ENCODE measurements around the gene PLIN4. TPM values are rescaled to one million over a fixed set of nuclear protein-coding genes. Genes with fewer than 3 reads are reported as not detected.

The PLIN4 gene
- total RNA-seq, 1 experiment from 2014 or later, result 0.34 TPM

DNA sequence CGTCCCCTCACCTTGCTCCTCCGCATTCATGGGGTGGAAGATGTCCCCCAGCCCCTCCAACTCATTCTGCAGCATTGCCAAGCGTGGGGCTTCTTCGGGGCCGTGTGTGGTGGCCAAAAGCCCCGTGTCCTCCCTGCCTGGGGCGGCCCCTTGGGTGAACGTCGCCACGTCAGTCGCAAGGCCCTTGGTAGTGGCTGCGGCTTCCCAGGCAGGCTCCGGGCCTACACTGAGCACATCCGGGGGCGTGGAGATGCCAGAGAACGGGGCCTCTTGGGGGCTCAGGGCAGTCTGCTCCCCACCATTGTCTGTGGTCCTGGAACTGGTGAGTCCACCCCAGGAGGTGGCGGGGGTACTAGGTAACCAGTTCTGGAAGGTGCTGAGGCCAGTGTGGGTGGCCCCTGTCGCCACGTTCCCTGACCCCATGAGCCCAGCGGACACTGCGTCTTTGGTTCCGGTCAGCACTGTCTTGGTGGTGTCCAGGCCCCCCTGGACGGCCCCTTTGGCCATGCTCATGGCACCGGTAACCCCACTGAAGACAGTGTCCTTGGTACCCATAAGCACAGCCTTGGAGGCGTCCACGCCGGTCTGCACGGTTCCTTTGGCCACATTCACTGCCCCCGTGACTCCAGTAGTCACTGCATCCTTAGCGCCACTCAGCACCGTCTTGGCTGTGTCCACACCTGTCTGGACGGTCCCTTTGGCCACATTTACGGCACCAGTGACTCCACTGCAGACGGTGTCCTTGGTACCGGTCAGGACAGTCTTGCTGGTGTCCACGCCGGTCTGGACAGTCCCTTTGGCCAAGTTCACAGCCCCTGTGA, 7.6 kb downstream of the PLIN4 start:
- in situ Hi-C loops (cut with HindIII; ENCODE audit: low sequenced_read_pairs), result no loop called here
- no peak for DNase-seq (ENCODE audit: low spot score)

DNA sequence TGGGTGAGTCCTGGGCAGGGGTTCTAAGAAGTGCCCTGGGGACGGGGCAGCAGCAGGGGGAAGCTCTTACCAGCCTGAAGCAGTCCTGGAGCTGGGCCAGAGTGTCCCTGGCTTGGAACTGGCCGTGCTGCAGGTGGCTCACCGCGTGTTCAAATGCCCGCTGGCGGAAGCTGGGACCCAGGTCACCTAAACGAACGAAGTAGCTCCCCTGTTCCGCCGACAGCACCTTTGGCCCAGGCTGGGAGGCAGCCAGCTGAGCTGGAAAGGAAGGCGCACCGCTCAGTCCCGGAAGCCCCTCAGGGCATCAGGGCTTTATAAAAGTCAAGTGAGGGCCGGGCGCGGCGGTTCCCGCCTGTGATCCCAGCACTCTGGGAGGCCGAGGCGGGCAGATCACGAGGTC, 9.6 kb downstream of the PLIN4 start:
- in situ Hi-C loops (cut with HindIII; ENCODE audit: low sequenced_read_pairs), result no loop called here
- DNase-seq (ENCODE audit: low spot score), result no peak

DNA sequence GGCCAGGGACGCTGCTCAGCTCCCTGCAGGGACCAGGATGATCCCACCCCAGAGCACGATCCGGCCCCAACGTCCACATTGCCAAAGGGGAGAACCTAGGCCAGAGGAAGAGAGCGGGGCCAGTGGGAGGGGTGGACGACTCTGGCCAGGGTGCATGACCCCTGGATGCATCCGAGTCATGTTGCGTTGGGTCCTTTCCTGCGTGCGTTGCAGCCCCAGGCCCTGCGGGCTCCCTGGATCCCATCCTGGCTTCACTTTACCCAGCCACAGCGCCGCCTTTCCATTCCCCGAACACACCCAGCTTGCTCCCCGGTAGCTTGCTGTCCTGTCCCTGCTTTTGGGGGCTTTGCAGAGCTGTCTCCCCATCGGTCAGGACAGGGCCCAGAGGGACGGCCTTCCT, 10.5 kb downstream of the PLIN4 start:
- DNase-seq (ENCODE audit: low spot score), result no peak
- in situ Hi-C loops (cut with HindIII; ENCODE audit: low sequenced_read_pairs), result no loop called here

DNA sequence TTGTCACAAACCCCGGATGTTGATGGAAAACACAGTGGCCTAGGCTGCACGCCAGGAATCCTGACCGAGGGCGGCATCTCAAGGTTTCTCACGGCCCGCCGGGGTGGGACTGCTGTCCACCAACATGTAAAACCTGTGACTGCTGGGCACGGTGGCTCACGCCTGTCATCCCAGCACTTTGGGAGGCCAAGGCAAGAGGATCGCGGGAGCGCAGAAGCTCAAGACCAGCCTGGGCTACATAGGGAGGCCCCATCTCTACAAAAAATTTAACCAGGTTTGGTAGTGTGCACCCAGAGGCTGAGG, 11.2 kb downstream of the PLIN4 start:
- no peak for DNase-seq (ENCODE audit: low spot score)
- in situ Hi-C loops (cut with HindIII; ENCODE audit: low sequenced_read_pairs), result no loop called here

DNA sequence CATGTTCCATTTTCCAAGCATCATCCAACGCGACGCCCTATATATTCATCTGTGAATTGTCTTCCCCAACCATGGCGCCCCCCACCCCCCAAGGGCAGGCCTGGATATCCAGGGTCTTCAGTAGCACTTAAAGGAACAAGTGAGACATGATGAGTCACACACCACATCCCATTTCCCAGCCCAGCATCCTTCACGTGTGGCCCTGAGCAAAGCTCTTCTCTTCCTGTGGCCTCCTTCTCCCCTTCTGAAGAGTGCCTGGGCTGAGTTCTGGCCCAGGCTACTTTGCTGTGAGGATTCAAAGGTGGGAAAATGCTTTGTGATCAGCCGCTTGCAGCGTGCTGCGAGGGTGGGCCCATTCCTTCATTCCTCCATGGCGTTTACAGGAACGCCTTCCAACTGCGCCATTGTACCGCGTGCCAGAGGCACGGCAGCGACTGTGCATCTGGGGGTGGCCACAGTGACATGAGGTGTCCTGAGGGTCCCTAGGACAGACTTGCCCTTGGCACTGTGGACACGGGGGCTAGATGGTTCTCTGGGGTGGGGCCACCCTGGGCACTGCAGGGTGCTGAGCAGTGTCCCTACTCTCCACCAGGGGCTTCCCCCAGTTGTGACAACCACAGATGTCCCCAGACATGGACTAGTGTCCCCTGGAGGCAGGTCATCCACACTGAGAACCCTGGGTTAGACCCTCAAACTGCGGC, 11.7 kb downstream of the PLIN4 start:
- in situ Hi-C loops (cut with HindIII; ENCODE audit: low sequenced_read_pairs), result no loop called here
- DNase-seq (ENCODE audit: low spot score), result no peak

DNA sequence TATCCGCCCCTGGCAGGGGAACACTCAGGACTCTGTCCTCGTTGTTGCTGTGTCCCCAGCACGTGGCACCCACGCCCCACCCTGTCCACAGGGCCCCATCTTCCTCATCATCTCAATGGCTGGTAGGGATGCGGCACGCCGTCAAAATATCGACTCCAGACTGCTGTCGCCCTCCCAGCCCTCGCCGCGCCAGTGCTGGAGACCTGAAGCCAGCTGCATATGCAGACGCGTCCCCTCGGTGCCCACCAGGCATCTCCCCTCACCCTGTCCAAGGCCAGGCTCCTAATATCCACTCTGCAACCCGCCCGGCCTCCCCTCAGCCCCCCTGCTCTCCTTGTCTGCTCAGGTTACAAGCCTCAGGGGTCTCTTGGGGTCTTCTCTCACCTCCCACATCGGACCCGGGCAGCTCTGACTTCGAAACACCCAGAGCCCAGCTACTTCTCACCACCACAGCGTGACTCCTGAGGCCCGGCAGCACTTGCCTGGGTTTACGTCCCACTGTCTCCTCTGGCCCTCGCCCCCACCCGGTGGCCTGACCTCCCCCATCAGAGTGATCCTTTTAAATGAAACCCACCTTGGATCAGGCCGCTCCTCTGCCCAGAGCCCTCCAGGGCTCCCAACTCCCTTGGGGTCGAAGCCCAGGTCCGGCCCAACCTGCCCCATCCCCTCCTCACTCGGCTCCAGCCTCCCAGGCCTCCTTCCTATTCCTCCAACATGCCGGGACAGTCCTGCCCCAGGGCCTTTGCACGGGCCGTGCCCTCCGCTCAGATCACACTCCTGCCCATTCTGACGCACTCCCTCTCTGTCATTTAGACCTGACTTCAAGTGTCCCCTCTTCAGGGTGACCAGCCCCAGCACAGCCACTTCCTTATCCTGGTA, 12.5 kb downstream of the PLIN4 start:
- in situ Hi-C loops (cut with HindIII; ENCODE audit: low sequenced_read_pairs), result no loop called here

DNA sequence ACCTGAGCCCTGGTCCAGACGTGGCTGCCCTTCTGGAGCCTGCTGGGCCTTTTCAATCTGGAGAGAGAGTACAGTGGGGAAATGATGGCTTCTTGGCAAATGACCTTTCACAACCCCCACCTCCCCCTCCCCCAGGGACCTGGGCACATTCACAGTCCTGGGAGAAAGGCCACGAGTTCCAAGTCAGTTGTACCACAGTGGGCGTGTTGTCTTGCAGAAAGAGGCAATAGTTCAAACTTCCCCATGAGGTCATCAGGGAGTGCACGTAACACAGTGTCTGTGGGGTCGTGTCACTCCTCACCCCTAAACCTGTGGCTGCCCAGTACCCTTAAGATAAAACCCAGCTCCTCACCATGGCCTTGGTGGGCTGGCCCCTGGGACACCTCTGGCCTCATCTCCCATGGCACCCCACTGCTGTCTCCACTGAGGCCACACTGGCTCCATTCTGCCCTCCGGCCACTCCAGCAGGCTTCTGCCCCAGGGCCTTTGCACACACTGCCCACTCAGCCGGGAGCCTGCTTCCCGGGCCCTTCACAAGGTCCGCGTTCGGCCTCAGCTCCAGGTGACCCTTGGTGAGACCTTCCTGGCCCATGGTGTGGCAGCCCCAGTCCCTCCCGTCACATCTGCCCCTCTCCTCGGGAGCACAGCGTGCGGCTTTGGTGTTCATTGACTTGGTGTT, 13.3 kb downstream of the PLIN4 start:
- in situ Hi-C loops (cut with HindIII; ENCODE audit: low sequenced_read_pairs), result no loop called here
- DNase-seq (ENCODE audit: low spot score), result no peak

More for the DNA sequence above, 12.5 kb downstream of the PLIN4 start:
- DNase-seq (ENCODE audit: low spot score), result no peak

DNA sequence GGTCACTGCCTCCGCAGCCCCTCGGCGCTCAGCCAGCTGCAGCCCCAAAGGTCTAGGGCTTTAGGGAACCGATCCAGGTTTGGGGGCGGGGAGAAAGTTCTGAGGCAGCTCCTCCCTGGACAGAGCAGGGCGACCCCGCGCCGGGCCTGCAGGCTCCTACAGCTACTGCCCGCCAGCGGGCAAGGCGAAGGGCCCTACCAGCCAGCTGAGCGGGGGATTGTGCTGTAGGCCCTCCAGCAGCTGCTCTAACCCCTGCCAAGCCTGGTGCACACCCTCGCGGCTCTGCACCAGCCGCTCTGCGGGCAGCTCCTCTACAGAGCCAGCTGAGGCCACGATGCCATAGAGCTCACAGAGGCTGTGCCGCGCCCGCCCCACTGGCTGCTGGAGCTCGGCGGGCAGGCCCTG, 14.0 kb downstream of the PLIN4 start:
- in situ Hi-C loops (cut with HindIII; ENCODE audit: low sequenced_read_pairs), result no loop called here
- DNase-seq (ENCODE audit: low spot score), result no peak

DNA sequence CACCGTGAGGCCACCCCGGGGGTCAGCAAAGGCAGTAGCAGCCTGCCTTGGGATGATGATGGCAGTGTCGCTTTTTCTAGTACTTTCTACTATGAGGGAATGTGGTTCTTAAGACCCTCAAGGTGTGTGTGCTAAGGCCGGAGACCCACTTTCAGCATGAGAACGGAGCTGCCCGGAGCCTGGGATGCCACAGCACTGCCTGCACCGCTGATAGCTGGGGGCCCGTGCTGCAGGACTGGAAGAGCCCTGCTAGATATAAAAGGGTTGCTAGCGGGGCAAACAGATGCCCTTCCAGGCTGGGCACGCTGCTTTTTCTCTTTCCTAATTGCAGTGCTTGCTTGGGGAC, 14.5 kb downstream of the PLIN4 start:
- no peak for DNase-seq (ENCODE audit: low spot score)
- in situ Hi-C loops (cut with HindIII; ENCODE audit: low sequenced_read_pairs), result no loop called here

DNA sequence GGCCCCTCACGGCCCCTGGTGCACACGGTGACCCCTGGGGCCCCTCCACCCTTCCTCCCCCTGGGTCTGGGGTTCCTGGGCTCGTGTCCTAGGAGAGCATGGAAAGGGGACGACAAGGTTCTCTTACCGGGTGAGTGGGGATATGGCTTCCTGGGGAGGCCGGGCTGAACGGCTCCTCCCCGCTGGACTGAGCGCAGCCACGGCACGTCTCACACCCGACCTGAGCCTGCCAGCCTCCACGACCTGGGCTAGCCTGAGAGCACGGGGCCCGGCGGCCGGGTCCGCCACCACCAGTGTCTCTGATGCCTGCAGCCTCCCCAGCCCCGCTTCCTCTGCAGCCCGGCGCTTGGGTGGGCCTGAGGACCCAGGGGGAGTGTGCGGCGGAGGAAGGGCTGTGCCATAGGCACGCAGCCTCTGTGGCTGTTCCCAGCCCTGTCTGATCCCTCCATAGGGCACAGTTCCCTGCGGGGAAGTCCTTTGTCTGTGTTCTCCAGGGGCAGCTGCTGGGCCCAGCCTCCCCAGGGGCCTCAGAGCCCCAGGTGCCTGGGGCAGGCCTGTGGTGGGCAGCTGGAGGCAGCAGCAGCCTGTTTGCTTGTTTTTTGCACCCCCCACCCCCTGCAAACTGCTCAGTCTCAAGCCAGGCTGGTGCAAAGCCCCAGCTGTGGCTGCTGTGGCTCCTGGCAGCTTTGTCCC, 15.0 kb downstream of the PLIN4 start:
- in situ Hi-C loops (cut with HindIII; ENCODE audit: low sequenced_read_pairs), result no loop called here
- no peak for DNase-seq (ENCODE audit: low spot score)

DNA sequence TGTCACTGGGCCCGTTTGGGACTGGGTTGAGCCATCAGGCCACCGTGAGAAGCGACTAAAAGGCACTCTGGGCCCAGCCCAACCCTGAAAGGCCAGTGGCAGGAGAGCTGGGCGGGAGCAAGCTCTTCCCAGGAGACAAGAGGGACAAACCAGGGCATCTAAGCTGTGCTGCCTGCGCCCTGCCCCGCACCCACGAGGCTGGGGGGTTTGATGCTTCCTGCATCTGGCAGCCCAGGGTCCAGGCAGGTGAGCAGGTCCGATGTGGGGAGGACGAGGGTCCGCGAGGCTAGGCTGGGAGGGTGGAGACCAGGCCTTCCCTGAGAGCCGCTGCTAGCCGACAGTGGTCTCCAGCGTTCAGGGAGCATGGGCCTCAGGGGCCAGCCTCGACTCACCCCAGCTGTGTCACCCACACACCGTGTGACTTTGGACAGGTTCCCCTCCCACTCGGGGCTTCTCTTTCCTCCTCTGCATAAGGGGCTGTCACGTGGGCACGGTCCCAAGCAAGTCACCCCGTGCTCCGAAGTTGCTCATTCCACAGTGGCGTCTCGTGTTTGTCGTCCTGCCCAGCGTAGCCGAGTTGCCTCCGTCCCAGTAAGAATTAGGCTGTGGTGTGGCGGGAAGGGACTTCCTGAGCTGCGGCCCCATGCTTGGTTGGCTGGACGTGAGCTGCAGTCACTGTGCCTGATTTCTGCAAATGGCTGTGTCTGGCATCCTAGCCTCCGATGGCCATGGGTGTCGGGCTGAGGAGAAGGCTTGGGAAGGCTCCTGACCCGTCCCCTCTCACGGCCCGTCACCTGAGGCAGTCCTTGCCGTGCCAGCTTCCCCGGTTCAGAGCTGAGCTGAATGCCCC, 15.8 kb downstream of the PLIN4 start:
- no peak for DNase-seq (ENCODE audit: low spot score)
- in situ Hi-C loops (cut with HindIII; ENCODE audit: low sequenced_read_pairs), result no loop called here

DNA sequence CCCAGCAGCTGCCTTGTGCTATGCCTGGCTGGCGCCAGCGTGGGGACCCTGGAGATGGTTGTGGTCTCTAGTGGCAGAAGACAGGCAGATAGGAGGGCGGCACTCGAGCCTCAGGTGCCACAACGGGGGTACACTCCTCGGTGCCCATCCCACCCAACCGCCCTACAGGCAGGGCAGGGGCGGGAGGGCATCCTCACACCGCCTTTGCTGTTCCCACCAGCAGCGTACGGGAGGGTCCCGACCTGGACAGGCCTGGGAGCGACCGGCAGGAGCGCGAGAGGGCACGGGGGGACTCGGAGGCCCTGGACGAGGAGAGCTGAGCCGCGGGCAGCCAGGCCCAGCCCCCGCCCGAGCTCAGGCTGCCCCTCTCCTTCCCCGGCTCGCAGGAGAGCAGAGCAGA, 16.6 kb downstream of the PLIN4 start:
- no peak for DNase-seq (ENCODE audit: low spot score)
- in situ Hi-C loops (cut with HindIII; ENCODE audit: low sequenced_read_pairs), result no loop called here

DNA sequence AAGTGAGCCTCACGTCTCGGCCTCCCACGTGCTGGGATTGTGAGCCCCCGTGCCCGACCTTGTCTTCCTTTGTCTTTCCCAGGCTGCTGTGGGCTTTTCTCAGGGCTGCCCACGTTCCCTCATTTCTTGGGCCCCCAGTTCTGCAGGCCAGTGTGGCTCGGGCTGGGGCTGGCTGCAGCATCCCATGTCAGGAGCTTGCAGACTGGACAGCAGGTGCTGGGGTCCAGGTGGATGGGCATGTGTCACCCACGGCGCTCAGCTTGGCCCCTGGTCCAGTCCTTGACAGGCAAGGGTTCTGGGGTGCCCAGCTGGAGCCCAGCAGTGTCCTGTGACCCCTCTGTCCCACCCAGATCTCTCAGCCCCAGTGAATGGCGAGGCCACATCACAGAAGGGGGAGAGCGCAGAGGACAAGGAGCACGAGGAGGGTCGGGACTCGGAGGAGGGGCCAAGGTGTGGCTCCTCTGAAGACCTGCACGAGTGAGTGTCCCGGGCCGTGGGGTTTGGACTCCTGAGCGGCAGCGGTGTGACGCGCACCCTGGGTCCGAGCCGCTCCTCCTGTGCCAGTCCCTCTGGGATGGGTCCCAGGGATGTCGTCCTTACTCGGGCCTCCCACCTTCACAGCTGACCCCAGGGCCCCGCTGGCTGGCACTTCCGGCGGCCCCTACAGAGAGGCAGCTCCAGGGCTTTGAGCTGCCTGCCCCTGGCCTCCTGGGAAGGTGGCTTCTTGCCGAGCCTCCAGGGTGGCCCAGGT, 17.3 kb downstream of the PLIN4 start:
- no peak for DNase-seq (ENCODE audit: low spot score)
- in situ Hi-C loops (cut with HindIII; ENCODE audit: low sequenced_read_pairs), result no loop called here

DNA sequence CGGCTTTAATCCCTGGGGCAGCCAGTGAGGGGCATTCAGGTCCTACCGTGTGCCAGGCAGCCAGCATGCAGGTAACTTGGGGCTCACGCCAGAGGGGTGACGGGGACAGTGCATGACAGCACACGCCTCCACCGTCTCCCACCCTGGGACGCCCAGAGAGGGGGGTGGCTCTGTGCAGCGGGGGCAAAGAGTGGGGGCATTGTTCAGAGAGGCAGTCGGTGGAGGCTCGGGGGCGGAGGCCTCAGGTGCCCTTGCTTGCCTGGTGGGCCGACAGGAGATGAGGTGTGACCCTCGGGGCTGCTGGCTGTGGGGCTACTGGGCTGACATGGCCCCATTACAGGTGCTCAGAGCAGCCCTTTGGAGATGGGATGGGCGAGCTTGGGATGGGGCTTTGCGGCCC, 18.4 kb downstream of the PLIN4 start:
- in situ Hi-C loops (cut with HindIII; ENCODE audit: low sequenced_read_pairs), result no loop called here
- DNase-seq (ENCODE audit: low spot score), result no peak

DNA sequence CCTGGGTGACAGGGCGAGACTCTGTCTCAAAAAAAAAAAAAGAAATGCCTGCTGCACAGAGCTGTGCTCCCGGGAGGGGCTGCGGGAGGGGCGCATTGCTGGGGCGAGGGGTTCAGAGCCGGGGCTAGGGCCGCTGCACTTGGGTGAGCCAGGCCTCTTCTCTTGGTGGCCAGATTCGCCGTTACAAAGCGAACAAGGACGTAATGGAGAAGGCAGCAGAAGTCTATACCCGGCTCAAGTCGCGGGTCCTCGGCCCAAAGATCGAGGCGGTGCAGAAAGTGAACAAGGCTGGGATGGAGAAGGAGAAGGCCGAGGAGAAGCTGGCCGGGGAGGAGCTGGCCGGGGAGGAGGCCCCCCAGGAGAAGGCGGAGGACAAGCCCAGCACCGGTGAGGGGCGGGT, 19.0 kb downstream of the PLIN4 start:
- no peak for DNase-seq (ENCODE audit: low spot score)
- in situ Hi-C loops (cut with HindIII; ENCODE audit: low sequenced_read_pairs), result no loop called here

DNA sequence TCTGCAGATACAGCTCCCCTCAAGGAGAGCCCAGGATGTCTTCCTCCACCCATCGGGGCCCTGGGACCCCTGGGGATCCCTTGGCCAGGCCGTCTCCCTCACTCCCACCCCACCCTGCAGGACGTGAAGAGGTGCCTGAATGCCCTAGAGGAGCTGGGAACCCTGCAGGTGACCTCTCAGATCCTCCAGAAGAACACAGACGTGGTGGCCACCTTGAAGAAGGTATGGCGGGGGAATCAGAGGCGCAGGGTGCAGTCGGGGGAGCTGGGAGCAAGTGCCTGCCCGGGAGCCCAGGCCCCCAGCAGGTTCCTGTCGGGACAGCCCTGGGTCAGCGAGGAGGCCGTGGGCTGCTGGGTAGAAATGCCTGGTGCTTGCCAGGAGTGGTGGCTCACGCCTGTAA, 19.6 kb downstream of the PLIN4 start:
- no peak for DNase-seq (ENCODE audit: low spot score)
- in situ Hi-C loops (cut with HindIII; ENCODE audit: low sequenced_read_pairs), result no loop called here

DNA sequence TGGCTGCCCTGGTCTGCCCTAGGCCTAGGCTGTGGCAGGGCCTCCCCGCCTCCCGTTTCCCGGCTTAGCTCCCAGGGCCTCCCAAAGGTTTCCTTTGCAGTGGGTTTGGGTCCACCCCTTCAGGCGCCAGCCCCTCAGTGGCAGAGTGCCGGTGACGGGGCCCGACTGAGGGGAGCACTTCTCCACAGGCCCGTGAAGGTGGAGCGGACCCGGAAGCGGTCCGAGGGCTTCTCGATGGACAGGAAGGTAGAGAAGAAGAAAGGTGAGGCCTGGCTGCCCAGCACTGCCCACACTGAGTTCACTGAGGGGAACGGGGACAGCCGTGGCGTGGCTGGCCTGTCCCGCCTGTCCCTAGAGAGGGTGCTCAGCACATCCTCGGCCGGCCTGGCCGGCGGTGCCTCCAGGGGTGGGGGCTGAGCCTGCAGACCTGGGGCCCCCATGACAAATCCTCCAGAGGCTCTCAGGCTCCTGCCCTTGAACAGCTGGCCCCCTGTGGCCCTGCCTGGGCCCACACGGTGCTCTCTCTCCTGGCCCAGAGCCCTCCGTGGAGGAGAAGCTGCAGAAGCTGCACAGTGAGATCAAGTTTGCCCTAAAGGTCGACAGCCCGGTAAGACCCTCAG, 20.4 kb downstream of the PLIN4 start:
- in situ Hi-C loops (cut with HindIII; ENCODE audit: low sequenced_read_pairs), result no loop called here
- DNase-seq (ENCODE audit: low spot score), result no peak

Measured in G401 (cell line).